Activated T-helper 1 cell treated with anti-CD3 and anti-CD28 coated beads, Interleukin-12 subunit alpha, Interleukin-12 subunit beta, Interleukin-2, Interleukin-4 antibody, amounts not matched to agents 30 ng/mL and 10 ng/mL and 1 ng/mL, durations not matched to agents 14 hours and 24 hours and 36 hours (primary cell): ENCODE measurements around the gene R3HDM1. TPM values are rescaled to one million over a fixed set of nuclear protein-coding genes. Genes with fewer than 3 reads are reported as not detected.
"Not testable (repeated sequence)": the region's sequence is repeated elsewhere in the genome, so short reads cannot be mapped to it uniquely, and the experiment has no call there.

ENCODE experiments used
- DNase-seq: peaks from one replicate; pipeline ENCODE4 v3.0.0; 2021; ENCODE audit warnings: low spot score
- H3K27ac Mint-ChIP-seq: one replicate; pipeline ENCODE4 v1.8.0; 2021; ENCODE audit warnings: mild to moderate bottlenecking, mixed read lengths
- H3K27me3 Mint-ChIP-seq: one replicate; pipeline ENCODE4 v1.8.0; 2022; ENCODE audit warnings: mild to moderate bottlenecking, moderate library complexity, mixed read lengths; ENCODE audit not compliant: insufficient read depth
- H3K36me3 Mint-ChIP-seq: one replicate; pipeline ENCODE4 v1.8.0; 2021; ENCODE audit warnings: low read depth, mixed read lengths
- H3K4me1 Mint-ChIP-seq: one replicate; pipeline ENCODE4 v1.8.0; 2021; ENCODE audit warnings: low read depth, mixed read lengths
- H3K4me3 Mint-ChIP-seq: one replicate; pipeline ENCODE4 v1.8.0; 2021; ENCODE audit warnings: mild to moderate bottlenecking, moderate library complexity, mixed read lengths
- H3K9me3 Mint-ChIP-seq: one replicate; pipeline ENCODE4 v1.8.0; 2021; ENCODE audit warnings: mixed read lengths
- intact Hi-C: fragments of 100-400 bp; cut with micrococcal nuclease; formaldehyde crosslinking; loops from one replicate; pipeline ENCODE4 v1.15.1; 2024
- total RNA-seq: library from RNA; stranded (reverse); gene quantifications from 2 replicates; pipeline ENCODE4 v1.2.3, GENCODE V29; 2022

Gene R3HDM1
- total RNA-seq, 1 donor from 2014 or later: 64.0 TPM

DNA sequence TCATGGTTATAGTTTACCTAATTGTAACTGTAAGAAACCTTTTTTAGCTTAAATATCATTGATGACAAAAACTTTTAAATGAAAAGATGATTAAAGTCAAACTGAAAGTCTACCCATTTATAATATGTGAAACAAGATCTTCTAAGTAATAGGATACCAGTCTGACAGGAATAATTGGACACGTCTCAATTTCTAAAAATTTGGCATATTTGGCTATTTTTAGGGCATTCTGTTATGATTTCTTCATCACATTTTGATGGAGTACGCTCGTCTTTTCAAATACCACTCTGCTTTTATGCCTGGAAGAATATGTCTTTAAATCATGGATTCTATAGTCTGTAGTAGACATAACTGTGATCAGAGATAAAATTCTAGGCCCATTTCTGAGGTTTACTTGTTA is 1.3 kb downstream of the R3HDM1 start:
- Mint-ChIP-seq H3K27ac (peak overlapping the region; percentile 48), H3K4me3 (no peak overlapping the region), H3K4me1 (peaks cover 17% of the 10 kb centered on the region), H3K9me3 (no peaks in the 10 kb centered on the region), H3K36me3 (peaks cover 3% of the 10 kb centered on the region), H3K27me3 (no peaks in the 10 kb centered on the region)
- no peak for DNase-seq
- intact Hi-C loops: loop anchor here (5.0 kb wide), 2 partner anchors 265 to 1410 kb away; no protein-coding TSS in a partner anchor

- H3K9me3 Mint-ChIP-seq, H3K4me3 Mint-ChIP-seq, DNase-seq, H3K27ac Mint-ChIP-seq, H3K36me3 Mint-ChIP-seq, H3K27me3 Mint-ChIP-seq: not testable (repeated sequence)
- intact Hi-C loops: loop anchor here (5.0 kb wide), 2 partner anchors 264 to 1411 kb away; no protein-coding TSS in a partner anchor
- H3K4me1 Mint-ChIP-seq: peaks cover 14% of the 10 kb centered on the region
Observed at GRCh38 chr2:135533545-135533944, 2.3 kb downstream of the R3HDM1 start.

- Mint-ChIP-seq H3K27me3 (no peaks in the 10 kb centered on the region), H3K36me3 (peaks cover 12% of the 10 kb centered on the region), H3K9me3 (no peaks in the 10 kb centered on the region), H3K4me3 (no peak overlapping the region), H3K27ac (no peak overlapping the region), H3K4me1 (peaks cover 13% of the 10 kb centered on the region)
- no peak for DNase-seq
- intact Hi-C loops: no loop called here
Observed at GRCh38 chr2:135546436-135546835, 15.2 kb downstream of the R3HDM1 start.

GRCh38 chr2:135547311-135547710 is 16.0 kb downstream of the R3HDM1 start:
- no peaks in the 10 kb centered on the region for H3K27me3 Mint-ChIP-seq
- peaks cover 9% of the 10 kb centered on the region for H3K36me3 Mint-ChIP-seq
- peaks cover 13% of the 10 kb centered on the region for H3K4me1 Mint-ChIP-seq
- no peak overlapping the region for H3K27ac Mint-ChIP-seq
- H3K9me3 Mint-ChIP-seq: no peaks in the 10 kb centered on the region
- intact Hi-C loops: no loop called here
- no peak overlapping the region for H3K4me3 Mint-ChIP-seq
- no peak for DNase-seq

- no peak overlapping the region for H3K4me3 Mint-ChIP-seq
Observed at GRCh38 chr2:135551356-135551755, 20.1 kb downstream of the R3HDM1 start.

DNA sequence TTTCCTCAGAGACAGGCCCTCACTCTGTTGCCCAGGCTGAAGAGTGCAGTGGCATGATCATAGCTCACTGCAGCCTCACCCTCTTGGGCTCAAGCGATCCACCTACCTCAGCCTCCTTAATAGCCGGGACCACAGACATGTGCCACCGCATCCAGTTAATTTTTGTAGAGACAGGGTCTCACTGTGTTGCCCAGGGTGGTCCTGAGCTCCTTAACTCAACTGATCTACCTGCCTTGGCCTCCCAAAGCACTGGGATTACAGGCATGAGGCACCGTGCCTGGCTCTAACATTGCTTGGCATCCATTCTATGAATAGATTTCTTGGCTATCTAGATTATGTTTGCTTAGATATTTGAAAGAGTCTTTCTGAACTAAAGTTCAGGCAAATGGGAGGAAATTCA is 21.6 kb downstream of the R3HDM1 start:
- no peaks in the 10 kb centered on the region for H3K27me3 Mint-ChIP-seq
- H3K27ac Mint-ChIP-seq: no peak overlapping the region
- intact Hi-C loops: no loop called here
- H3K36me3 Mint-ChIP-seq: peaks cover 18% of the 10 kb centered on the region
- peaks cover 7% of the 10 kb centered on the region for H3K4me1 Mint-ChIP-seq
- no peaks in the 10 kb centered on the region for H3K9me3 Mint-ChIP-seq
- no peak overlapping the region for H3K4me3 Mint-ChIP-seq
- DNase-seq: no peak

More at GRCh38 chr2:135551356-135551755, 20.1 kb downstream of the R3HDM1 start:
- no peak overlapping the region for H3K27ac Mint-ChIP-seq
- peaks cover 16% of the 10 kb centered on the region for H3K36me3 Mint-ChIP-seq
- DNase-seq: no peak
- no peaks in the 10 kb centered on the region for H3K27me3 Mint-ChIP-seq
- H3K9me3 Mint-ChIP-seq: no peaks in the 10 kb centered on the region
- peaks cover 11% of the 10 kb centered on the region for H3K4me1 Mint-ChIP-seq
- intact Hi-C loops: no loop called here

DNA sequence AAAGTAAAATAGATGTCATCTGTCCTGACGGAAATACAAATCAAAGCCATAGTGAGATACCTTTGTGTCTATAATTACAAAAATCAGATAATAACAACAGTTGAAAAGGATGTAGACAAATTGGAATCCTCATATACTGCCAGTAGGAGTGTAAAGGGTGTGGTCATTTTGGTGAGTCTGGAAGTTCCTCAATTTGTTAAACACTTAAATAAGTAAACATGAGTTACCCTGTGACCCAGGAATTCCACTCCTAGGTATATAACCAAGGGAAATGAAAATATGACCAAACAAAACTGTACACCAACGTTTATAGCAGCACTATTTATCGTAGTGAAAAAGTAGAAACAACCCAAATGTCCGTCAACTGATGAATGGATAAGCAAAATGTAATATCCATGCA is 24.0 kb downstream of the R3HDM1 start:
- no peak for DNase-seq
- Mint-ChIP-seq H3K27me3 (no peaks in the 10 kb centered on the region), H3K36me3 (peaks cover 15% of the 10 kb centered on the region), H3K27ac (no peak overlapping the region), H3K4me3 (no peak overlapping the region), H3K4me1 (peaks cover 7% of the 10 kb centered on the region), H3K9me3 (no peaks in the 10 kb centered on the region)
- intact Hi-C loops: no loop called here

GRCh38 chr2:135557530-135557929 is 26.2 kb downstream of the R3HDM1 start:
- intact Hi-C loops: no loop called here
- H3K27me3 Mint-ChIP-seq: no peaks in the 10 kb centered on the region

GRCh38 chr2:135561925-135562324 is 30.6 kb downstream of the R3HDM1 start:
- intact Hi-C loops: no loop called here

More at GRCh38 chr2:135557530-135557929, 26.2 kb downstream of the R3HDM1 start:
- H3K4me1 Mint-ChIP-seq: peaks cover 7% of the 10 kb centered on the region
- no peak overlapping the region for H3K4me3 Mint-ChIP-seq
- no peaks in the 10 kb centered on the region for H3K9me3 Mint-ChIP-seq
- no peak overlapping the region for H3K27ac Mint-ChIP-seq
- peaks cover 18% of the 10 kb centered on the region for H3K36me3 Mint-ChIP-seq
- DNase-seq: no peak

GRCh38 chr2:135563793-135564192 is 32.5 kb downstream of the R3HDM1 start:
- H3K4me1 Mint-ChIP-seq: peaks cover 14% of the 10 kb centered on the region
- no peak overlapping the region for H3K4me3 Mint-ChIP-seq
- H3K9me3 Mint-ChIP-seq: no peaks in the 10 kb centered on the region
- no peak for DNase-seq
- intact Hi-C loops: no loop called here
- H3K27me3 Mint-ChIP-seq: no peaks in the 10 kb centered on the region
- H3K27ac Mint-ChIP-seq: no peak overlapping the region
- H3K36me3 Mint-ChIP-seq: peaks cover 10% of the 10 kb centered on the region

More at GRCh38 chr2:135561925-135562324, 30.6 kb downstream of the R3HDM1 start:
- no peak overlapping the region for H3K27ac Mint-ChIP-seq
- no peaks in the 10 kb centered on the region for H3K9me3 Mint-ChIP-seq
- peaks cover 14% of the 10 kb centered on the region for H3K4me1 Mint-ChIP-seq
- DNase-seq: no peak
- no peaks in the 10 kb centered on the region for H3K27me3 Mint-ChIP-seq
- peaks cover 11% of the 10 kb centered on the region for H3K36me3 Mint-ChIP-seq
- no peak overlapping the region for H3K4me3 Mint-ChIP-seq

DNA sequence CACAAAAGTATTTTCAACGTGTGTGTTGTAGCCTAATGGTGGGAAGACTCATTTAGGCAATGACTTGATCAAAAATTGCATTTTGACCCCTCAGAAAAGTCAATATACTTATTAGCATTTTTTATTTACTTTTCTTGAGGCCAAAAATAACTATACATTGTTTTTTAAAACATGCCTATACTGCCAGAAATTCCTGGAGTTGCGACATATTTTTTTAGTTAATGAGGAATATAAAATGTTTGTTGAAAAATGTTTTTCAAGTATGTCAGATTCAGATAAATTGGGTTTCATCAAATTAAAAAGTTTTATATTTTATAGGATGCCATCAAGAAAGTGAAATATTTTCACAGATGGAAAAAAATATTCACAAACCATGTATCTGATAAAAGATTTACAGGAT is 39.6 kb downstream of the R3HDM1 start:
- Mint-ChIP-seq H3K36me3 (peaks cover 8% of the 10 kb centered on the region), H3K27me3 (no peaks in the 10 kb centered on the region), H3K4me3 (no peak overlapping the region), H3K9me3 (no peaks in the 10 kb centered on the region), H3K4me1 (no peaks in the 10 kb centered on the region), H3K27ac (no peak overlapping the region)
- intact Hi-C loops: no loop called here
- DNase-seq: no peak

DNA sequence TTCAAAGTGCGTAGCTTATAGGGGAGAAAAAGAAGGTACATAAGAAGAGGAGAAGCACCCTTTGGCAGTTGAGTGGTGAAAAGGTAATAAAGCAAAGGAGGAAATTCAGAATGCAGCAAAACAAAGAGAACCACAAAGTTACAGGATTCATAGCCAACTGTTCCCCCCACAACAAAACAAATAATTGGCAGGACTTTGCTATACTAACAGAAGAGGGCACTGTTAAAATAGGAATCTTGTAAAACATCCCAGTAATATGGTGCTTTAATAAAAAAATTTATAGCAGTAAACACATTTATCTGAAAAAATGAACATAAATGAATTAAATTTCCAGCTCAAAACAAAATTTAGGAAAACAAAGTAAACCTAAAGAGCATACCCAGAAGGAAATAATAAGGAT is 42.3 kb downstream of the R3HDM1 start:
- H3K4me1 Mint-ChIP-seq: no peaks in the 10 kb centered on the region
- H3K27ac Mint-ChIP-seq: no peak overlapping the region
- H3K4me3 Mint-ChIP-seq: no peak overlapping the region
- DNase-seq: no peak
- no peaks in the 10 kb centered on the region for H3K27me3 Mint-ChIP-seq
- intact Hi-C loops: no loop called here
- peaks cover 8% of the 10 kb centered on the region for H3K36me3 Mint-ChIP-seq
- H3K9me3 Mint-ChIP-seq: no peaks in the 10 kb centered on the region

DNA sequence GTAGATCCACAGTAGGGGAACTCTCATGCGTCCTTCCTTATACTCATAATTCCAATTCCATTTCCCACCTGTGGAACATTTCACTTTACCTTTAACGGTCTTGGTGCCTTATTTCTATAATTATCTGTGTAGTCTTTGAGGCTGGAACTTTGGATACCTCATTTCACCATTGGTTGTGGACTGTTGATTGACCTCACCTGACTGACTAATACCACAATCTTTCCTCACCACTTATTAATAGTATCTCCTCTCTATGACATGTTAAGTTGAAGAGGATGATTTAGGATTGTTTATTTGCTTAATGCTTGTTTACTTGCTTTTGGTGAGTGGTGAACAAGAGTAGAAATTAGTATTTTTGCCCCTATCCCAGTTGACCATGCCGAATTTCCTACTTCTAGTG is 50.0 kb downstream of the R3HDM1 start:
- no peaks in the 10 kb centered on the region for H3K4me1 Mint-ChIP-seq
- intact Hi-C loops: no loop called here
- no peak for DNase-seq
- no peaks in the 10 kb centered on the region for H3K9me3 Mint-ChIP-seq
- H3K27ac Mint-ChIP-seq: no peak overlapping the region
- H3K36me3 Mint-ChIP-seq: no peaks in the 10 kb centered on the region
- no peaks in the 10 kb centered on the region for H3K27me3 Mint-ChIP-seq
- H3K4me3 Mint-ChIP-seq: no peak overlapping the region

- H3K36me3 Mint-ChIP-seq: no peaks in the 10 kb centered on the region
- H3K4me1 Mint-ChIP-seq: no peaks in the 10 kb centered on the region
- no peaks in the 10 kb centered on the region for H3K27me3 Mint-ChIP-seq
- no peak overlapping the region for H3K4me3 Mint-ChIP-seq
- no peak for DNase-seq
- no peak overlapping the region for H3K27ac Mint-ChIP-seq
- intact Hi-C loops: no loop called here
- no peaks in the 10 kb centered on the region for H3K9me3 Mint-ChIP-seq
Observed at GRCh38 chr2:135582383-135582782, 51.1 kb downstream of the R3HDM1 start.
